Measurements from ENCODE around the gene KIRREL3. TPM values are rescaled to one million over a fixed set of nuclear protein-coding genes. Genes with fewer than 3 reads are reported as not detected.

Gene KIRREL3
- total and polyA plus RNA-seq, 5 donors from 2014 or later = not detected

GRCh38 chr11:126738295-126739031 is 262.1 kb downstream of the KIRREL3 start:
- no peaks in the 10 kb centered on the region for H3K9me3 Mint-ChIP-seq
- DNase-seq = no peak
- Histone ChIP-seq H3K27me3 (ENCODE audit: control insufficient read depth, insufficient read depth, low read length) (peaks cover 2% of the 10 kb centered on the region), H3K4me3 (ENCODE audit: low read depth, low read length) (no peak overlapping the region), H3K4me1 (ENCODE audit: control insufficient read depth, insufficient read depth, low read length, poor library complexity, severe bottlenecking) (no peaks in the 10 kb centered on the region), H3K9me3 (ENCODE audit: control insufficient read depth in 2 of 2, low read length in 2 of 2) (no peaks in the 10 kb centered on the region), H3K27ac (ENCODE audit: insufficient read depth, low read length, poor library complexity, severe bottlenecking) (no peak overlapping the region), H3K36me3 (ENCODE audit: control insufficient read depth, insufficient read depth, low read length) (no peaks in the 10 kb centered on the region)
- no peaks in the 10 kb centered on the region for H3K36me3 Mint-ChIP-seq
- H3K27me3 Mint-ChIP-seq = no peaks in the 10 kb centered on the region
- no peaks in the 10 kb centered on the region for H3K4me1 Mint-ChIP-seq
- no peak overlapping the region for H3K4me3 Mint-ChIP-seq
- no peak for ATAC-seq (ENCODE audit: low read depth in 2 of 2)
- no peak overlapping the region for H3K27ac Mint-ChIP-seq

GRCh38 chr11:126736682-126737572 is 263.6 kb downstream of the KIRREL3 start:
- no peaks in the 10 kb centered on the region for H3K27me3 Mint-ChIP-seq

GRCh38 chr11:126734752-126735151 is 265.8 kb downstream of the KIRREL3 start:
- DNase-seq = no peak
- no peak overlapping the region for H3K27ac Mint-ChIP-seq

More at GRCh38 chr11:126736682-126737572, 263.6 kb downstream of the KIRREL3 start:
- Histone ChIP-seq H3K9me3 (ENCODE audit: control insufficient read depth in 2 of 2, low read length in 2 of 2) (no peaks in the 10 kb centered on the region), H3K36me3 (ENCODE audit: control insufficient read depth, insufficient read depth, low read length) (no peaks in the 10 kb centered on the region), H3K27ac (ENCODE audit: insufficient read depth, low read length, poor library complexity, severe bottlenecking) (no peak overlapping the region), H3K4me3 (ENCODE audit: low read depth, low read length) (no peak overlapping the region), H3K4me1 (ENCODE audit: control insufficient read depth, insufficient read depth, low read length, poor library complexity, severe bottlenecking) (no peaks in the 10 kb centered on the region), H3K27me3 (ENCODE audit: control insufficient read depth, insufficient read depth, low read length) (peaks cover 2% of the 10 kb centered on the region)
- DNase-seq = no peak
- H3K27ac Mint-ChIP-seq = no peak overlapping the region
- peaks cover 0 to 2% (median 0%) of the 10 kb centered on the region in 4 donors for H3K4me1 Mint-ChIP-seq
- H3K4me3 Mint-ChIP-seq = no peak overlapping the region
- no peaks in the 10 kb centered on the region for H3K9me3 Mint-ChIP-seq
- ATAC-seq (ENCODE audit: low read depth in 2 of 2) = no peak
- no peaks in the 10 kb centered on the region for H3K36me3 Mint-ChIP-seq

GRCh38 chr11:126733685-126734084 is 266.9 kb downstream of the KIRREL3 start:
- no peaks in the 10 kb centered on the region for H3K4me1 ChIP-seq (ENCODE audit: control insufficient read depth, insufficient read depth, low read length, poor library complexity, severe bottlenecking)
- Mint-ChIP-seq H3K27me3 (no peaks in the 10 kb centered on the region), H3K36me3 (no peaks in the 10 kb centered on the region), H3K4me1 (peaks cover 0 to 2% (median 0%) of the 10 kb centered on the region in 4 donors), H3K27ac (no peak overlapping the region), H3K9me3 (peaks cover 0 to 3% (median 0%) of the 10 kb centered on the region in 7 donors), H3K4me3 (no peak overlapping the region)
- H3K36me3 ChIP-seq (ENCODE audit: control insufficient read depth, insufficient read depth, low read length) = no peaks in the 10 kb centered on the region
- peaks cover 2% of the 10 kb centered on the region for H3K27me3 ChIP-seq (ENCODE audit: control insufficient read depth, insufficient read depth, low read length)
- DNase-seq (no peak), ATAC-seq (ENCODE audit: low read depth in 2 of 2) (no peak)
- H3K9me3 ChIP-seq (ENCODE audit: control insufficient read depth in 2 of 2, low read length in 2 of 2) = no peaks in the 10 kb centered on the region
- no peak overlapping the region for H3K4me3 ChIP-seq (ENCODE audit: low read depth, low read length)
- H3K27ac ChIP-seq (ENCODE audit: insufficient read depth, low read length, poor library complexity, severe bottlenecking) = no peak overlapping the region

More at GRCh38 chr11:126734752-126735151, 265.8 kb downstream of the KIRREL3 start:
- Histone ChIP-seq H3K36me3 (ENCODE audit: control insufficient read depth, insufficient read depth, low read length) (no peaks in the 10 kb centered on the region), H3K27ac (ENCODE audit: insufficient read depth, low read length, poor library complexity, severe bottlenecking) (no peak overlapping the region), H3K27me3 (ENCODE audit: control insufficient read depth, insufficient read depth, low read length) (peaks cover 2% of the 10 kb centered on the region), H3K9me3 (ENCODE audit: control insufficient read depth in 2 of 2, low read length in 2 of 2) (no peaks in the 10 kb centered on the region), H3K4me1 (ENCODE audit: control insufficient read depth, insufficient read depth, low read length, poor library complexity, severe bottlenecking) (no peaks in the 10 kb centered on the region), H3K4me3 (ENCODE audit: low read depth, low read length) (no peak overlapping the region)
- Mint-ChIP-seq H3K4me1 (peaks cover 0 to 2% (median 0%) of the 10 kb centered on the region in 4 donors), H3K36me3 (no peaks in the 10 kb centered on the region), H3K4me3 (no peak overlapping the region), H3K9me3 (peaks cover 0 to 3% (median 0%) of the 10 kb centered on the region in 7 donors), H3K27me3 (no peaks in the 10 kb centered on the region)
- no peak for ATAC-seq (ENCODE audit: low read depth in 2 of 2)

- Histone ChIP-seq H3K27me3 (ENCODE audit: control insufficient read depth, insufficient read depth, low read length) (peaks cover 2% of the 10 kb centered on the region), H3K27ac (ENCODE audit: insufficient read depth, low read length, poor library complexity, severe bottlenecking) (no peak overlapping the region), H3K4me3 (ENCODE audit: low read depth, low read length) (no peak overlapping the region), H3K9me3 (ENCODE audit: control insufficient read depth in 2 of 2, low read length in 2 of 2) (no peaks in the 10 kb centered on the region), H3K36me3 (ENCODE audit: control insufficient read depth, insufficient read depth, low read length) (no peaks in the 10 kb centered on the region), H3K4me1 (ENCODE audit: control insufficient read depth, insufficient read depth, low read length, poor library complexity, severe bottlenecking) (no peaks in the 10 kb centered on the region)
- Mint-ChIP-seq H3K4me1 (peaks cover 0 to 2% (median 0%) of the 10 kb centered on the region in 4 donors), H3K36me3 (no peaks in the 10 kb centered on the region), H3K27ac (no peak overlapping the region), H3K27me3 (no peaks in the 10 kb centered on the region), H3K4me3 (peak overlapping the region in 1 of 4 donors; percentile 7), H3K9me3 (peaks cover 0 to 3% (median 0%) of the 10 kb centered on the region in 7 donors)
- ATAC-seq (ENCODE audit: low read depth in 2 of 2) (no peak), DNase-seq (no peak)
Observed at GRCh38 chr11:126732981-126733380, 267.6 kb downstream of the KIRREL3 start.

- Histone ChIP-seq H3K27me3 (ENCODE audit: control insufficient read depth, insufficient read depth, low read length) (peaks cover 2% of the 10 kb centered on the region), H3K4me3 (ENCODE audit: low read depth, low read length) (no peak overlapping the region), H3K9me3 (ENCODE audit: control insufficient read depth in 2 of 2, low read length in 2 of 2) (no peaks in the 10 kb centered on the region), H3K4me1 (ENCODE audit: control insufficient read depth, insufficient read depth, low read length, poor library complexity, severe bottlenecking) (no peaks in the 10 kb centered on the region), H3K27ac (ENCODE audit: insufficient read depth, low read length, poor library complexity, severe bottlenecking) (no peak overlapping the region), H3K36me3 (ENCODE audit: control insufficient read depth, insufficient read depth, low read length) (no peaks in the 10 kb centered on the region)
- peaks cover 4% of the 10 kb centered on the region for H3K27me3 Mint-ChIP-seq
- ATAC-seq (ENCODE audit: low read depth in 2 of 2) = no peak
- H3K4me1 Mint-ChIP-seq = peaks cover 0 to 2% (median 0%) of the 10 kb centered on the region in 4 donors
- no peak for DNase-seq
- H3K4me3 Mint-ChIP-seq = no peak overlapping the region
- no peak overlapping the region for H3K27ac Mint-ChIP-seq
- H3K9me3 Mint-ChIP-seq = peaks cover 0 to 3% (median 0%) of the 10 kb centered on the region in 7 donors
- no peaks in the 10 kb centered on the region for H3K36me3 Mint-ChIP-seq
Observed at GRCh38 chr11:126731576-126732142, 268.9 kb downstream of the KIRREL3 start.

GRCh38 chr11:126727381-126727780 is 273.2 kb downstream of the KIRREL3 start:
- Mint-ChIP-seq H3K4me3 (no peak overlapping the region), H3K4me1 (no peaks in the 10 kb centered on the region), H3K36me3 (no peaks in the 10 kb centered on the region), H3K9me3 (peaks cover 0 to 3% (median 0%) of the 10 kb centered on the region in 7 donors), H3K27me3 (peaks cover 4% of the 10 kb centered on the region), H3K27ac (no peak overlapping the region)
- no peak overlapping the region for H3K4me3 ChIP-seq (ENCODE audit: low read depth, low read length)
- H3K27ac ChIP-seq (ENCODE audit: insufficient read depth, low read length, poor library complexity, severe bottlenecking) = no peak overlapping the region
- ATAC-seq (ENCODE audit: low read depth in 2 of 2) = no peak
- H3K4me1 ChIP-seq (ENCODE audit: control insufficient read depth, insufficient read depth, low read length, poor library complexity, severe bottlenecking) = no peaks in the 10 kb centered on the region
- H3K36me3 ChIP-seq (ENCODE audit: control insufficient read depth, insufficient read depth, low read length) = no peaks in the 10 kb centered on the region
- no peak for DNase-seq
- H3K27me3 ChIP-seq (ENCODE audit: control insufficient read depth, insufficient read depth, low read length) = no peaks in the 10 kb centered on the region
- H3K9me3 ChIP-seq (ENCODE audit: control insufficient read depth in 2 of 2, low read length in 2 of 2) = no peaks in the 10 kb centered on the region
